ENCODE data around the gene CDH22. TPM values are rescaled to one million over a fixed set of nuclear protein-coding genes. Genes with fewer than 3 reads are reported as not detected.

The CDH22 gene
- total and polyA plus RNA-seq, 2 donors: 0.04 to 0.21 TPM

GRCh38 chr20:46305973-46306360 lies 2.3 kb downstream of the CDH22 start:
- no peak overlapping the region for H3K27ac ChIP-seq (ENCODE audit: low read depth)
- no peak for DNase-seq (ENCODE audit: extremely low spot score)
- 61% methylated on average over 9 of the region's 9 CpGs for WGBS
- H3K36me3 ChIP-seq (ENCODE audit: insufficient read depth): no peaks in the 10 kb centered on the region
- H3K4me3 ChIP-seq (ENCODE audit: low read depth, low read length): no peak overlapping the region
- H3K4me1 ChIP-seq (ENCODE audit: insufficient read depth): peaks cover 1% of the 10 kb centered on the region

- Histone ChIP-seq H3K4me3 (ENCODE audit: low read depth, low read length) (no peak overlapping the region), H3K36me3 (ENCODE audit: insufficient read depth) (no peaks in the 10 kb centered on the region), H3K4me1 (ENCODE audit: insufficient read depth) (peaks cover 1% of the 10 kb centered on the region), H3K27ac (ENCODE audit: low read depth) (no peak overlapping the region)
- WGBS: 24% methylated on average over 12 of the region's 12 CpGs
- no peak for DNase-seq (ENCODE audit: extremely low spot score)
These were observed 2.8 kb downstream of the CDH22 start for GRCh38 chr20:46305331-46305972.

GRCh38 chr20:46304852-46305251 lies 3.4 kb downstream of the CDH22 start:
- 62% methylated on average over 3 of the region's 3 CpGs for WGBS
- H3K4me1 ChIP-seq (ENCODE audit: insufficient read depth): peaks cover 1% of the 10 kb centered on the region
- H3K36me3 ChIP-seq (ENCODE audit: insufficient read depth): no peaks in the 10 kb centered on the region

GRCh38 chr20:46304361-46304760 lies 3.9 kb downstream of the CDH22 start:
- WGBS: 61% methylated on average over 4 of the region's 4 CpGs
- Histone ChIP-seq H3K27ac (ENCODE audit: low read depth) (no peak overlapping the region), H3K4me3 (ENCODE audit: low read depth, low read length) (no peak overlapping the region), H3K4me1 (ENCODE audit: insufficient read depth) (peaks cover 1% of the 10 kb centered on the region), H3K36me3 (ENCODE audit: insufficient read depth) (no peaks in the 10 kb centered on the region)
- DNase-seq (ENCODE audit: extremely low spot score): no peak

More at GRCh38 chr20:46304852-46305251, 3.4 kb downstream of the CDH22 start:
- Histone ChIP-seq H3K27ac (ENCODE audit: low read depth) (no peak overlapping the region), H3K4me3 (ENCODE audit: low read depth, low read length) (no peak overlapping the region)
- DNase-seq (ENCODE audit: extremely low spot score): no peak

DNA sequence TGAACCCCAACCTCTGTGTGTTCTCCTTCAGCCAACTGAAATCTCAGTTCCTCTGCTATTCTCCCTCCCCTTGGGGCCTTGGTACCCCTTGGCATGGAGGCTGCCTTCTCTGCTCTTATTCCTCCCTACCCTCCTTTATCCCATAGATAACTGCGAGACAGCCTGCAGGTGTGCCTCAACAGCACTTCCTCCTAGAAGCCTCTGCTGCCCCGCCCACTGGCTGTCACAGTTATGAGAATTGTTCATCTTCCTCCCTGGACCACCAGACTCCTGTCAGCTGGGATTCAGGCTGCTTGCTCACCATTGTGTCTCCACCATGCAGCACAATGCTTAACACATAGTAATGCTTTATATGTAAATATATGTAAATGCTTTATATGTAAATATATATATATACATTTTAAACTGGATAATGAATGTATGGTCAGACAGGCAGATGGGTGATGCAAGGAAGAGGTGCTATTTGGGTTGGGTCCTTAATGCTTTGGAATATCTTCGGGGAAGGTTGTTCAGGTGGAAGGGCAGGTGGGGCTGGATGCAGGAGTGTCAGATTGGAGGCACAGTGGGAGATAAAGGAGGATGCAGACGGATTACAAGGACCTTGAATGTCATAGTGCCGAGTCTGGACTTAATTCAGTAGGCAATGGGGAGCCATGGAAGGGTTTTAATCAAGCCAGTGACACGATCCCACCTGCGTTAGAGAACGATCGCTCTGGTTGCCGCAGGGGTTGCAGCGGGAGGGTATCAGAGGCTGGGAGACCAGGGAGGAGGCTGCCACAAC lies 4.9 kb downstream of the CDH22 start:
- H3K36me3 ChIP-seq (ENCODE audit: insufficient read depth): no peaks in the 10 kb centered on the region
- H3K27ac ChIP-seq (ENCODE audit: low read depth): no peak overlapping the region
- DNase-seq (ENCODE audit: extremely low spot score): no peak
- peaks cover 1% of the 10 kb centered on the region for H3K4me1 ChIP-seq (ENCODE audit: insufficient read depth)
- H3K4me3 ChIP-seq (ENCODE audit: low read depth, low read length): no peak overlapping the region
- WGBS: 71% methylated on average over 11 of the region's 11 CpGs

DNA sequence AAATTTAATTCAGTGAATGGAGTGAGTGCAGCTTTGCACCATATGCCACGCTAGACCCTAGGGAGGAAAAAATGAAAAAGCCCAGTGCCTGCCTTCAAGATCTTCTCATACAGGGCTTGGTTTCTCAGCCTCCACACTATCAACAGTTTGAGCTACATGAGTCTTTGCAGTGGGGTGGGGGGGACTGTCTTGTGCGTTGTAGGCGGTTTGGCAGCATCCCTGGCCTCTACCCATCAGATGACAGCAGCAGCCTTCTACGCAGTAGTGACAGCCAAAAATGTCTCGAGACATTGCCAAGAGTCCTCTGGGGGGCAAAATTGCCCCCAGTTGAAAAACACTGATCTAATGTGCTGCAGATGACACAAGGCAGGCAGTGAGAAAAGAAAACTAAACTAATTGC lies 6.2 kb downstream of the CDH22 start:
- no peak for DNase-seq (ENCODE audit: extremely low spot score)
- no peaks in the 10 kb centered on the region for H3K36me3 ChIP-seq (ENCODE audit: insufficient read depth)
- 72% methylated on average over 5 of the region's 5 CpGs for WGBS
- no peaks in the 10 kb centered on the region for H3K4me1 ChIP-seq (ENCODE audit: insufficient read depth)
- no peak overlapping the region for H3K4me3 ChIP-seq (ENCODE audit: low read depth, low read length)
- no peak overlapping the region for H3K27ac ChIP-seq (ENCODE audit: low read depth)

GRCh38 chr20:46300281-46300680 lies 8.0 kb downstream of the CDH22 start:
- WGBS: 79% methylated on average over 12 of the region's 12 CpGs
- H3K4me3 ChIP-seq (ENCODE audit: low read depth, low read length): no peak overlapping the region
- H3K36me3 ChIP-seq (ENCODE audit: insufficient read depth): no peaks in the 10 kb centered on the region
- DNase-seq (ENCODE audit: extremely low spot score): no peak
- H3K27ac ChIP-seq (ENCODE audit: low read depth): no peak overlapping the region
- no peaks in the 10 kb centered on the region for H3K4me1 ChIP-seq (ENCODE audit: insufficient read depth)

DNA sequence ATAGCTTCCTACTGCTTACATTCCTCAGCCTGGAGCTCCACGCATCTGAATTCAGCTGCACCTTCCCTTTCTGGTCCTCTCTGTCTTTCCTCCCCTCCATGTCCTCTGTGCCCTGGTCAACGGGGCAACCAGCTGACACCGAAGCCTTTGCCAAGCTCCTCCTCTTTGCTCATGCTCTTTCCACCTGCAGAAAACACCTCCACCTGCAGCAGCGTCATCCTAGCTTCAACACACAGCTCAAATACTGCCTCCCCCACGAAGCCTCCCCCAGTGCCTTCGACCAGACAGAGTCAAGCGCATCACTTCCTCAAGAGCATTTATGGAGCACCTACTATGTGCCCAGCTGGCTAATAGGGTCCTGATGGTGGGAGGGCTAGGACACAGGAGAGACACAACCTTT lies 9.2 kb downstream of the CDH22 start:
- no peak for DNase-seq (ENCODE audit: extremely low spot score)
- Histone ChIP-seq H3K4me3 (ENCODE audit: low read depth, low read length) (no peak overlapping the region), H3K4me1 (ENCODE audit: insufficient read depth) (no peaks in the 10 kb centered on the region), H3K36me3 (ENCODE audit: insufficient read depth) (no peaks in the 10 kb centered on the region), H3K27ac (ENCODE audit: low read depth) (no peak overlapping the region)
- WGBS: 60% methylated on average over 7 of the region's 7 CpGs

DNA sequence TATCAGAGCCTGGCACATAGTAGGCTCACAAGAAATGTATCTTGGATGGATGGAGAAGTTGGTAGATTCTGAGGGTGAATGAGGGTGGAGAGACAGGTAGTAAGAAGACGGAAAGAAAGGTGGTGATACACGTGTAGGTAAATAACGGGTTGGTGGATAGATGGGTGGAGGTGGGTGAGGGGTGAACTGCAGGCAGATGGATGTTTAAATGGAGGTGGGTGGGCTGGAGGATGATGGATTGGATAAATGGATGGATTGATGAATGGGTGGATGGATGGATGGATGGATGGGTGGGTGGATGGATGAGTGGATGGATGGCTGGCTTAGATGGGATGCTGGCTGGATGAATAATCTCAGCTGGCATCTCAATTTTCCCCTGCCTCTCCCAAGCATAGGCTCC lies 9.9 kb downstream of the CDH22 start:
- Histone ChIP-seq H3K27ac (ENCODE audit: low read depth) (no peak overlapping the region), H3K36me3 (ENCODE audit: insufficient read depth) (no peaks in the 10 kb centered on the region), H3K4me1 (ENCODE audit: insufficient read depth) (no peaks in the 10 kb centered on the region), H3K4me3 (ENCODE audit: low read depth, low read length) (no peak overlapping the region)
- WGBS: 84% methylated on average over 3 of the region's 3 CpGs
- no peak for DNase-seq (ENCODE audit: extremely low spot score)

DNA sequence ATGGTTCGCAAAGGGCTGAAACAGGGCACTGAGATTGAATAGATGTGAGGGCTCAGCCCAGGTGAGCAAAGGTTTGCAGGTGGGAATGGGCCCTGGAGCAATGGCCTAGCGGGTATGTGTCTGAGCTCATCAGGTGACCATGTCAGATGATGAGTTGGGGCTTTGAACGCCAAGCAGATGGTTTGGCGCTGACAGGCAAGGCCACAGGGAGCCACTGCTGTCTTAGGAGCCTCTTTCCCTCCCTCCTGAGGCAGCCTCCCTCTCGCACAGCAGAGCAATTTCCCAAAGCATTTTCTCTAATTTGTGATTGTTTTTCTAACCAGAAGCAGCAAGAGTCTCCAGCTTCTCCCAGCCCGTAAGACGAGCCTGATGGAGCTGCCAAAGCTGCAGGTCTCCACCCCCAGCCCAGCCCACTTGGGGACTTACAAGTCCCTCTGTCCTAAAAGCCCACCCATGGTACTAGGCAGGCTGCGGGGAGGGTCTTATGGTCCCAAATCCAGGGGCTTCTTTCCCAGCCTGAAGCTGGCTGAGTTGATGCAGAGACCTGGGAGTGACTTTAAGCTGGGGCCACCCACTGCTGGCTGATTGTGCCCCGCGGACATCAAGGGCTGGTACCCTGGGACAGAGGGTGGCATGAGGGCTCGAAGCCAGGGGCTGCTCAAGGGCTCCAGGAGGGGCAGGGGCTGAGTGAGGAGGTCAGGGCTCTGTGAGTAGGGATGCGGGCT lies 11.6 kb downstream of the CDH22 start:
- Histone ChIP-seq H3K4me3 (ENCODE audit: low read depth, low read length) (no peak overlapping the region), H3K27ac (ENCODE audit: low read depth) (no peak overlapping the region), H3K36me3 (ENCODE audit: insufficient read depth) (no peaks in the 10 kb centered on the region), H3K4me1 (ENCODE audit: insufficient read depth) (no peaks in the 10 kb centered on the region)
- WGBS: 56% methylated on average over 12 of the region's 12 CpGs
- DNase-seq (ENCODE audit: extremely low spot score): no peak

GRCh38 chr20:46293084-46293483 lies 15.2 kb downstream of the CDH22 start:
- Histone ChIP-seq H3K36me3 (ENCODE audit: insufficient read depth) (no peaks in the 10 kb centered on the region), H3K4me3 (ENCODE audit: low read depth, low read length) (no peak overlapping the region), H3K27ac (ENCODE audit: low read depth) (no peak overlapping the region), H3K4me1 (ENCODE audit: insufficient read depth) (no peaks in the 10 kb centered on the region)
- no peak for DNase-seq (ENCODE audit: extremely low spot score)
- 15% methylated on average over 3 of the region's 3 CpGs for WGBS

GRCh38 chr20:46291401-46291800 lies 16.9 kb downstream of the CDH22 start:
- Histone ChIP-seq H3K27ac (ENCODE audit: low read depth) (no peak overlapping the region), H3K4me3 (ENCODE audit: low read depth, low read length) (no peak overlapping the region), H3K36me3 (ENCODE audit: insufficient read depth) (no peaks in the 10 kb centered on the region), H3K4me1 (ENCODE audit: insufficient read depth) (no peaks in the 10 kb centered on the region)
- no peak for DNase-seq (ENCODE audit: extremely low spot score)
- WGBS: 47% methylated on average over 8 of the region's 8 CpGs

DNA sequence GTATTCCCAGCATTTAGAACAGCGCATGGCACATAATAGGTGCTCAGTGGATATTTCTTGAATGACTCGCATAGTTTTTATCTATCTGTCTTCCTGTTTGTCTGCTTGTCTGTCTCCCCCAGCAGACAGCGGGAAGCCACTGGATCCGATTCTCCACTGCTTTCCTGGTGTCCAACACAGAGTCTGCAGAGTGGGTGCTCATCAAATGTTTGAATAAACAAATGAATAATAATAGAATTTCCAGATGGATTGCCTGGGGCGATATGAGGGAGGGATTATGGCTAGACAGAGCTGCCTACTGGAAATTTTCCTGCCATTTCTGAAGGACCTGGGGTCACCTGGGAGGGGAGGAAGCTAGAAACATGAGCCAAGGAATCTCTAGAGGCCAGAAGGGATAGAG lies 18.9 kb downstream of the CDH22 start:
- 63% methylated on average over 5 of the region's 5 CpGs for WGBS
- H3K4me3 ChIP-seq (ENCODE audit: low read depth, low read length): no peak overlapping the region
- DNase-seq (ENCODE audit: extremely low spot score): no peak
- no peaks in the 10 kb centered on the region for H3K4me1 ChIP-seq (ENCODE audit: insufficient read depth)
- H3K27ac ChIP-seq (ENCODE audit: low read depth): no peak overlapping the region
- no peaks in the 10 kb centered on the region for H3K36me3 ChIP-seq (ENCODE audit: insufficient read depth)

DNA sequence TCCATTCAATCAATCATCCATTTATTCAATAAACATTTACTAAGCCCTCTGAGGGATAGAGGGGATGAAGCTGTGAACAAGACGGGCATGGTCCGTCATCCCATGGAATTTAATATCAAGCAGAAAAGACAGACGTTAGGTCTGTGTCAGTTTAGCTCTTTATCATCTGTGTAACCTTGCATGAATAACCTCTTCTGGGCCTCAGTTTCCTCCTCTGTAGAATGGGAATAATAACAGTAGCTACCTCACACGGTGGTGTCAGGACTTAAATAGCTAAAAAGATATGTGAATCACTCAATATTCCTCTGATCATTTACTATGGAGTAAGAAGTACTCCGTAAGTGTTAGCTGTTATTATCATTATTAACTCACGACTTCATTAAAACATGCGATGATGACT lies 21.3 kb downstream of the CDH22 start:
- Histone ChIP-seq H3K4me1 (ENCODE audit: insufficient read depth) (no peaks in the 10 kb centered on the region), H3K36me3 (ENCODE audit: insufficient read depth) (no peaks in the 10 kb centered on the region), H3K4me3 (ENCODE audit: low read depth, low read length) (no peak overlapping the region), H3K27ac (ENCODE audit: low read depth) (no peak overlapping the region)
- 82% methylated on average over 7 of the region's 7 CpGs for WGBS
- DNase-seq (ENCODE audit: extremely low spot score): no peak
